ENCODE measurements around the gene SLC31A1. TPM values are rescaled to one million over a fixed set of nuclear protein-coding genes. Genes with fewer than 3 reads are reported as not detected.

SLC31A1 gene
- polyA plus RNA-seq, 1 donor (not counting 4 experiments of a cell fraction or from before 2014, with no cell fraction given) = 20.3 TPM

- Histone ChIP-seq H3K9me1 (ENCODE audit: control insufficient read depth, extremely low read depth, insufficient read depth, low read length) (no peaks in the 10 kb centered on the region), H3K9me3 (ENCODE audit: control insufficient read depth, low read depth, low read length) (no peaks in the 10 kb centered on the region), H3K27ac (ENCODE audit: control insufficient read depth, insufficient read depth, low read length) (peak overlapping the region; percentile 94), H3K36me3 (ENCODE audit: control insufficient read depth in 2 of 2, extremely low read depth in 1 of 2, insufficient read depth in 2 of 2, low read length in 2 of 2) (peaks cover 0 to 8% of the 10 kb centered on the region in 2 experiments), H3K4me1 (ENCODE audit: control insufficient read depth, extremely low read depth, insufficient read depth, low read length) (peaks cover 32% of the 10 kb centered on the region), H3K9ac (ENCODE audit: control insufficient read depth, extremely low read depth, insufficient read depth, low read length) (peak overlapping the region; percentile 94), H3K27me3 (ENCODE audit: control insufficient read depth, extremely low read depth, insufficient read depth, low read length) (no peaks in the 10 kb centered on the region), H3K4me3 (ENCODE audit: control insufficient read depth in 2 of 3, extremely low read depth in 1 of 3, insufficient read depth in 2 of 3, low read depth in 1 of 3, low read length in 3 of 3) (peak overlapping the region; percentile 78 to 86 (median 85)), H3K79me2 (ENCODE audit: control insufficient read depth, insufficient read depth, low read length) (peaks cover 64% of the 10 kb centered on the region), H4K20me1 (ENCODE audit: control insufficient read depth, extremely low read depth, insufficient read depth, low read length) (no peaks in the 10 kb centered on the region), H2AFZ (ENCODE audit: control insufficient read depth, low read length) (peak overlapping the region; percentile 99), H3K4me2 (ENCODE audit: control insufficient read depth, extremely low read depth, insufficient read depth, low read depth, low read length) (peak overlapping the region; percentile 94)
- no peak for FAIRE-seq
- dilution Hi-C loops (cut with MboI; ENCODE audit: extremely low pct_ligation_motif_present, low sequenced_read_pairs) = no loop called here
- TF ChIP-seq EZH2 (IDR thresholded peaks at IDR 0.05; ENCODE audit: low read length) = no peak
- TF ChIP-seq, protein P1, sequence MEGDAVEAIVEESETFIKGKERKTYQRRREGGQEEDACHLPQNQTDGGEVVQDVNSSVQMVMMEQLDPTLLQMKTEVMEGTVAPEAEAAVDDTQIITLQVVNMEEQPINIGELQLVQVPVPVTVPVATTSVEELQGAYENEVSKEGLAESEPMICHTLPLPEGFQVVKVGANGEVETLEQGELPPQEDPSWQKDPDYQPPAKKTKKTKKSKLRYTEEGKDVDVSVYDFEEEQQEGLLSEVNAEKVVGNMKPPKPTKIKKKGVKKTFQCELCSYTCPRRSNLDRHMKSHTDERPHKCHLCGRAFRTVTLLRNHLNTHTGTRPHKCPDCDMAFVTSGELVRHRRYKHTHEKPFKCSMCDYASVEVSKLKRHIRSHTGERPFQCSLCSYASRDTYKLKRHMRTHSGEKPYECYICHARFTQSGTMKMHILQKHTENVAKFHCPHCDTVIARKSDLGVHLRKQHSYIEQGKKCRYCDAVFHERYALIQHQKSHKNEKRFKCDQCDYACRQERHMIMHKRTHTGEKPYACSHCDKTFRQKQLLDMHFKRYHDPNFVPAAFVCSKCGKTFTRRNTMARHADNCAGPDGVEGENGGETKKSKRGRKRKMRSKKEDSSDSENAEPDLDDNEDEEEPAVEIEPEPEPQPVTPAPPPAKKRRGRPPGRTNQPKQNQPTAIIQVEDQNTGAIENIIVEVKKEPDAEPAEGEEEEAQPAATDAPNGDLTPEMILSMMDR (optimal IDR thresholded peaks at IDR 0.05 in 1 of 3, IDR thresholded peaks at IDR 0.05 in 1 of 3, conservative IDR thresholded peaks at IDR 0.05 in 1 of 3; ENCODE audit: extremely low read depth in 1 of 3, insufficient read depth in 2 of 3, low read length in 3 of 3) = no peak
- DNase-seq (ENCODE audit: low read depth, low spot score) = no peak
Observed at GRCh38 chr9:113221800-113222481, 597 bp downstream of the SLC31A1 start.

- no peak for FAIRE-seq
- TF ChIP-seq, protein P1 (optimal IDR thresholded peaks at IDR 0.05 in 1 of 3, IDR thresholded peaks at IDR 0.05 in 1 of 3, conservative IDR thresholded peaks at IDR 0.05 in 1 of 3; ENCODE audit: extremely low read depth in 1 of 3, insufficient read depth in 2 of 3, low read length in 3 of 3) = no peak
- no peak for TF ChIP-seq EZH2 (IDR thresholded peaks at IDR 0.05; ENCODE audit: low read length)
- peak overlapping the region; percentile 94 for H3K4me2 ChIP-seq (ENCODE audit: control insufficient read depth, extremely low read depth, insufficient read depth, low read depth, low read length)
- peak overlapping the region; percentile 99 for H2AFZ ChIP-seq (ENCODE audit: control insufficient read depth, low read length)
- H3K36me3 ChIP-seq (ENCODE audit: control insufficient read depth in 2 of 2, extremely low read depth in 1 of 2, insufficient read depth in 2 of 2, low read length in 2 of 2) = peaks cover 0 to 8% of the 10 kb centered on the region in 2 experiments
- dilution Hi-C loops (cut with MboI; ENCODE audit: extremely low pct_ligation_motif_present, low sequenced_read_pairs) = no loop called here
- no peak for DNase-seq (ENCODE audit: low read depth, low spot score)
- H3K9ac ChIP-seq (ENCODE audit: control insufficient read depth, extremely low read depth, insufficient read depth, low read length) = peak overlapping the region; percentile 94
- H3K79me2 ChIP-seq (ENCODE audit: control insufficient read depth, insufficient read depth, low read length) = peaks cover 60% of the 10 kb centered on the region
- H3K27ac ChIP-seq (ENCODE audit: control insufficient read depth, insufficient read depth, low read length) = peak overlapping the region; percentile 94
- H3K9me1 ChIP-seq (ENCODE audit: control insufficient read depth, extremely low read depth, insufficient read depth, low read length) = no peaks in the 10 kb centered on the region
- H3K4me1 ChIP-seq (ENCODE audit: control insufficient read depth, extremely low read depth, insufficient read depth, low read length) = peaks cover 32% of the 10 kb centered on the region
- no peaks in the 10 kb centered on the region for H3K9me3 ChIP-seq (ENCODE audit: control insufficient read depth, low read depth, low read length)
- no peaks in the 10 kb centered on the region for H4K20me1 ChIP-seq (ENCODE audit: control insufficient read depth, extremely low read depth, insufficient read depth, low read length)
- H3K4me3 ChIP-seq (ENCODE audit: control insufficient read depth in 2 of 3, extremely low read depth in 1 of 3, insufficient read depth in 2 of 3, low read depth in 1 of 3, low read length in 3 of 3) = peak overlapping the region; percentile 78 to 86 (median 85)
- no peaks in the 10 kb centered on the region for H3K27me3 ChIP-seq (ENCODE audit: control insufficient read depth, extremely low read depth, insufficient read depth, low read length)
Observed at GRCh38 chr9:113222482-113222841, 1.1 kb downstream of the SLC31A1 start.

All from keratinocyte (primary cell).